Measurements from ENCODE around the gene IL20RB.
"Not testable (repeated sequence)": the region's sequence is repeated elsewhere in the genome, so short reads cannot be mapped to it uniquely, and the experiment has no call there.

Gene IL20RB

GRCh38 chr3:136947477-136947876 is 10.3 kb upstream of the IL20RB start:
- no peak for DNase-seq

GRCh38 chr3:136949146-136949545 is 8.6 kb upstream of the IL20RB start:
- DNase-seq: no peak

- DNase-seq: no peak
Observed at GRCh38 chr3:136949708-136950107, 8.1 kb upstream of the IL20RB start.

GRCh38 chr3:136950623-136951022 is 7.2 kb upstream of the IL20RB start:
- DNase-seq: no peak

GRCh38 chr3:136952292-136952691 is 5.5 kb upstream of the IL20RB start:
- DNase-seq: no peak

- no peak for DNase-seq
Observed at GRCh38 chr3:136954251-136954650, 3.5 kb upstream of the IL20RB start.

- no peak for DNase-seq
Observed at GRCh38 chr3:136954980-136955780, 2.6 kb upstream of the IL20RB start.

GRCh38 chr3:136955813-136956212 is 2.0 kb upstream of the IL20RB start:
- DNase-seq: no peak

- DNase-seq: no peak
Observed at GRCh38 chr3:136956971-136957370, 812 bp upstream of the IL20RB start.

- DNase-seq: no peak
Observed at GRCh38 chr3:136958939-136959338, 1.2 kb downstream of the IL20RB start.

GRCh38 chr3:136959599-136959998 is 1.8 kb downstream of the IL20RB start:
- no peak for DNase-seq

GRCh38 chr3:136960838-136961836 is 3.4 kb downstream of the IL20RB start:
- DNase-seq: no peak

- DNase-seq: no peak
Observed at GRCh38 chr3:136962927-136963326, 5.1 kb downstream of the IL20RB start.

GRCh38 chr3:136969539-136969938 is 11.8 kb downstream of the IL20RB start:
- DNase-seq: not testable (repeated sequence)

GRCh38 chr3:136973352-136973751 is 15.6 kb downstream of the IL20RB start:
- DNase-seq: no peak

- DNase-seq: no peak
Observed at GRCh38 chr3:136974670-136975069, 16.9 kb downstream of the IL20RB start.

- no peak for DNase-seq
Observed at GRCh38 chr3:136979204-136979603, 21.4 kb downstream of the IL20RB start.

- no peak for DNase-seq
Observed at GRCh38 chr3:136979684-136980083, 21.9 kb downstream of the IL20RB start.

- no peak for DNase-seq
Observed at GRCh38 chr3:136982033-136982432, 24.2 kb downstream of the IL20RB start.

GRCh38 chr3:136982520-136983138 is 24.8 kb downstream of the IL20RB start:
- DNase-seq: no peak

- no peak for DNase-seq
Observed at GRCh38 chr3:136984837-136985236, 27.1 kb downstream of the IL20RB start.

GRCh38 chr3:136987398-136987980 is 29.7 kb downstream of the IL20RB start:
- DNase-seq: not testable (repeated sequence)

- DNase-seq: no peak
Observed at GRCh38 chr3:136988651-136989050, 30.9 kb downstream of the IL20RB start.

Measured in 8988T (cell line).